Measurements from ENCODE around the gene MMP17. TPM values are rescaled to one million over a fixed set of nuclear protein-coding genes. Genes with fewer than 3 reads are reported as not detected.
"Not testable (repeated sequence)": the region's sequence is repeated elsewhere in the genome, so short reads cannot be mapped to it uniquely, and the experiment has no call there.

The MMP17 gene
- total RNA-seq, 2 donors from 2014 or later = 4.6 to 12.1 TPM

GRCh38 chr12:131882804-131883520, 54.8 kb downstream of the MMP17 start:
- Histone ChIP-seq H3K27me3 (replicated peaks; ENCODE audit: insufficient read depth) (no peaks in the 10 kb centered on the region), H3K4me1 (ENCODE audit: control insufficient read depth in 1 of 2, low read depth in 2 of 2) (no peaks in the 10 kb centered on the region), H3K9me3 (no peaks in the 10 kb centered on the region), H3K4me3 (no peak overlapping the region), H3K27ac (no peak overlapping the region), H3K36me3 (no peaks in the 10 kb centered on the region)
- TF ChIP-seq CTCF (IDR thresholded peaks at IDR 0.05) = no peak
- no peak for ATAC-seq (ENCODE audit: insufficient number of reproducible peaks, low FRiP score, low read depth)
- no peak for DNase-seq (ENCODE audit: low spot score)

- Histone ChIP-seq H3K27ac (no peak overlapping the region), H3K4me1 (ENCODE audit: control insufficient read depth in 1 of 2, low read depth in 2 of 2) (no peaks in the 10 kb centered on the region), H3K27me3 (replicated peaks; ENCODE audit: insufficient read depth) (no peaks in the 10 kb centered on the region), H3K9me3 (no peaks in the 10 kb centered on the region), H3K36me3 (no peaks in the 10 kb centered on the region), H3K4me3 (no peak overlapping the region)
- DNase-seq (ENCODE audit: low spot score) = no peak
- TF ChIP-seq CTCF (IDR thresholded peaks at IDR 0.05) = no peak
- ATAC-seq (ENCODE audit: insufficient number of reproducible peaks, low FRiP score, low read depth) = no peak
Observed at GRCh38 chr12:131883521-131883900, 55.3 kb downstream of the MMP17 start.

- not testable (repeated sequence) for H3K36me3 ChIP-seq; H3K9me3 ChIP-seq; H3K27me3 ChIP-seq (replicated peaks; ENCODE audit: insufficient read depth); ATAC-seq (ENCODE audit: insufficient number of reproducible peaks, low FRiP score, low read depth); H3K4me1 ChIP-seq (ENCODE audit: control insufficient read depth in 1 of 2, low read depth in 2 of 2); H3K27ac ChIP-seq; H3K4me3 ChIP-seq; DNase-seq (ENCODE audit: low spot score)
Observed at GRCh38 chr12:131885076-131885475, 56.9 kb downstream of the MMP17 start.

GRCh38 chr12:131885543-131886057, 57.4 kb downstream of the MMP17 start:
- TF ChIP-seq CTCF (IDR thresholded peaks at IDR 0.05) = no peak
- ATAC-seq (ENCODE audit: insufficient number of reproducible peaks, low FRiP score, low read depth) = no peak
- Histone ChIP-seq H3K27ac (no peak overlapping the region), H3K9me3 (no peaks in the 10 kb centered on the region), H3K36me3 (no peaks in the 10 kb centered on the region), H3K27me3 (replicated peaks; ENCODE audit: insufficient read depth) (no peaks in the 10 kb centered on the region), H3K4me1 (ENCODE audit: control insufficient read depth in 1 of 2, low read depth in 2 of 2) (no peaks in the 10 kb centered on the region), H3K4me3 (no peak overlapping the region)
- no peak for DNase-seq (ENCODE audit: low spot score)

- not testable (repeated sequence) for H3K36me3 ChIP-seq; DNase-seq (ENCODE audit: low spot score); H3K27ac ChIP-seq; H3K4me3 ChIP-seq; H3K4me1 ChIP-seq (ENCODE audit: control insufficient read depth in 1 of 2, low read depth in 2 of 2); H3K9me3 ChIP-seq; H3K27me3 ChIP-seq (replicated peaks; ENCODE audit: insufficient read depth); ATAC-seq (ENCODE audit: insufficient number of reproducible peaks, low FRiP score, low read depth)
Observed at GRCh38 chr12:131891722-131892121, 63.5 kb downstream of the MMP17 start.

- ATAC-seq (ENCODE audit: insufficient number of reproducible peaks, low FRiP score, low read depth) (no peak), DNase-seq (ENCODE audit: low spot score) (no peak)
- Histone ChIP-seq H3K27ac (peak overlapping the region; percentile 68 to 72), H3K36me3 (no peaks in the 10 kb centered on the region), H3K4me3 (no peak overlapping the region), H3K9me3 (no peaks in the 10 kb centered on the region), H3K27me3 (replicated peaks; ENCODE audit: insufficient read depth) (no peaks in the 10 kb centered on the region), H3K4me1 (ENCODE audit: control insufficient read depth in 1 of 2, low read depth in 2 of 2) (peaks cover 4 to 11% of the 10 kb centered on the region in 2 donors)
- TF ChIP-seq CTCF (IDR thresholded peaks at IDR 0.05) = no peak
Observed at GRCh38 chr12:131892711-131893604, 64.8 kb downstream of the MMP17 start.
